Activated CD8-positive, alpha-beta memory T cell treated with anti-CD3 and anti-CD28 coated beads, Interleukin-2, amount 10 ng/mL, durations not matched to agents 7 days and 5 days (primary cell): Measurements from ENCODE around the gene MAP1LC3A. TPM values are rescaled to one million over a fixed set of nuclear protein-coding genes. Genes with fewer than 3 reads are reported as not detected.

Experiments used
- ATAC-seq: fragments of 150-1000 bp; cut with Tn5 transposase; one replicate; pipeline ENCODE4 v1.10.0; 2021; ENCODE audit warnings: moderate library complexity
- CTCF ChIA-PET: fragments of 350-600 bp; sonication (Branson Sonifier 250); formaldehyde crosslinking; loops from one replicate; lab custom pipeline; 2021; ENCODE audit warnings: antibody characterized with exemption; lab: Charles Lee
- DNase-seq: peaks from one replicate; pipeline ENCODE4 v3.0.0-alpha.2; 2020
- H3K27ac Mint-ChIP-seq: one replicate; pipeline ENCODE4 v1.8.0; 2021; ENCODE audit warnings: mild to moderate bottlenecking, mixed read lengths
- H3K27me3 Mint-ChIP-seq: one replicate; pipeline ENCODE4 v1.8.0; 2021; ENCODE audit warnings: mixed read lengths
- H3K36me3 Mint-ChIP-seq: one replicate; pipeline ENCODE4 v1.8.0; 2021; ENCODE audit warnings: mild to moderate bottlenecking, mixed read lengths
- H3K4me1 Mint-ChIP-seq: one replicate; pipeline ENCODE4 v1.8.0; 2021; ENCODE audit warnings: mixed read lengths
- H3K4me3 Mint-ChIP-seq: one replicate; pipeline ENCODE4 v1.8.0; 2021; ENCODE audit warnings: mild to moderate bottlenecking, moderate library complexity, mixed read lengths
- H3K9me3 Mint-ChIP-seq: one replicate; pipeline ENCODE4 v1.8.0; 2022; ENCODE audit warnings: low read depth, mixed read lengths
- total RNA-seq, 2 experiments: library from RNA; stranded (reverse); gene quantifications; one replicate each; pipeline ENCODE4 v1.2.3, GENCODE V29; 2021

The MAP1LC3A gene
- total RNA-seq, 2 experiments from 2014 or later = 4.7 to 5.2 TPM

DNA sequence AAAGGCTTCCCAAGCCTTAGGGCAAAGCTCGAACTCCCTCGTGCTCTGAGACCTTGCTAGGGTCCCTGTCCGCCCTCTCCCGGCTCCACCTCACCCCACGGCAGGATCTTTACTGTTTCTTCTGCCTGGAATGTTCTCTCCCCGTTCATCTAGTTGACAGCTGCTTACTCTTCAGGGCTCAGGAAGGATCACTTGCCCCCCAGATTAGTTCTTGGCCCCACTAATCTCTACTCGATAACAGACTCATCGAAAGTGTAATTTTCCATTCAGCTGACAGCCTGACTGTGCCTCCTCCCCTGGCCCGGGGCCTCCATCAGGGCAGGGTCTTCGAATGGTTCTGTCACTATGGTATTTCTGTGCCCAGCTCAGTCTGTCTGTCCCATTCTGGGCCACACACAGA is 3.1 kb downstream of the MAP1LC3A start:
- Mint-ChIP-seq H3K4me1 (peaks cover 9% of the 10 kb centered on the region), H3K27ac (no peak overlapping the region), H3K9me3 (no peaks in the 10 kb centered on the region), H3K36me3 (no peaks in the 10 kb centered on the region), H3K4me3 (no peak overlapping the region), H3K27me3 (no peaks in the 10 kb centered on the region)
- ATAC-seq (no peak), DNase-seq (no peak)
- CTCF ChIA-PET = interaction anchor here (0.9 to 2.0 kb wide), 5 partner anchors 9 to 626 kb away, joined by 3 to 8 read pairs (median 6); no protein-coding TSS in a partner anchor

DNA sequence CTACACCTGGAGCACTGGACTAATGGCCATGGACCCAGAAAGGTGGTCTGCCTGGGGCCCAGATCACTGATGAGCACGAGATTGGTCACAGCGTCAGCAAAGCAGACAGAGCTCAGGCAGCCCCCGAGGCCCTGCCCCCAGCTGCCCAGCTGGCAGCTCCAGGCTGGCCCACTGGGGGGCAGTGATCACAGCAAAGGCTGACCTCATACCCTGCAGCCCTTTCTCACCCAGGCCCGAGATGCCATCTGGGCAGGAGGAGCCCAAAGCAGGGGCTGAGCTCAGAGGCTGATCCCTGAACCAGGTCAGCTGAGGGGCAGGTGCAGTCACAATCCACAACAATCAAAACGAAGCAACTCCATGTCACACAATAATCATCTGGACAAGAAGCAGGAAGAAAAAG is 4.1 kb downstream of the MAP1LC3A start:
- H3K4me1 Mint-ChIP-seq = peaks cover 5% of the 10 kb centered on the region
- H3K9me3 Mint-ChIP-seq = no peaks in the 10 kb centered on the region
- H3K27me3 Mint-ChIP-seq = no peaks in the 10 kb centered on the region
- ATAC-seq (no peak), DNase-seq (no peak)
- CTCF ChIA-PET = interaction anchor here (0.8 to 2.0 kb wide), 8 partner anchors 8 to 249 kb away, joined by 3 to 8 read pairs (median 4); partner anchors contain the start of gene PIGU
- no peak overlapping the region for H3K4me3 Mint-ChIP-seq
- H3K36me3 Mint-ChIP-seq = no peaks in the 10 kb centered on the region
- H3K27ac Mint-ChIP-seq = no peak overlapping the region

- H3K4me1 Mint-ChIP-seq = no peaks in the 10 kb centered on the region
- ATAC-seq = no peak
- CTCF ChIA-PET = no interaction called here
- no peaks in the 10 kb centered on the region for H3K36me3 Mint-ChIP-seq
- no peak for DNase-seq
- H3K9me3 Mint-ChIP-seq = no peaks in the 10 kb centered on the region
- H3K27me3 Mint-ChIP-seq = no peaks in the 10 kb centered on the region
- H3K27ac Mint-ChIP-seq = no peak overlapping the region
- no peak overlapping the region for H3K4me3 Mint-ChIP-seq
Measured at GRCh38 chr20:34564833-34565232, 6.3 kb downstream of the MAP1LC3A start.

DNA sequence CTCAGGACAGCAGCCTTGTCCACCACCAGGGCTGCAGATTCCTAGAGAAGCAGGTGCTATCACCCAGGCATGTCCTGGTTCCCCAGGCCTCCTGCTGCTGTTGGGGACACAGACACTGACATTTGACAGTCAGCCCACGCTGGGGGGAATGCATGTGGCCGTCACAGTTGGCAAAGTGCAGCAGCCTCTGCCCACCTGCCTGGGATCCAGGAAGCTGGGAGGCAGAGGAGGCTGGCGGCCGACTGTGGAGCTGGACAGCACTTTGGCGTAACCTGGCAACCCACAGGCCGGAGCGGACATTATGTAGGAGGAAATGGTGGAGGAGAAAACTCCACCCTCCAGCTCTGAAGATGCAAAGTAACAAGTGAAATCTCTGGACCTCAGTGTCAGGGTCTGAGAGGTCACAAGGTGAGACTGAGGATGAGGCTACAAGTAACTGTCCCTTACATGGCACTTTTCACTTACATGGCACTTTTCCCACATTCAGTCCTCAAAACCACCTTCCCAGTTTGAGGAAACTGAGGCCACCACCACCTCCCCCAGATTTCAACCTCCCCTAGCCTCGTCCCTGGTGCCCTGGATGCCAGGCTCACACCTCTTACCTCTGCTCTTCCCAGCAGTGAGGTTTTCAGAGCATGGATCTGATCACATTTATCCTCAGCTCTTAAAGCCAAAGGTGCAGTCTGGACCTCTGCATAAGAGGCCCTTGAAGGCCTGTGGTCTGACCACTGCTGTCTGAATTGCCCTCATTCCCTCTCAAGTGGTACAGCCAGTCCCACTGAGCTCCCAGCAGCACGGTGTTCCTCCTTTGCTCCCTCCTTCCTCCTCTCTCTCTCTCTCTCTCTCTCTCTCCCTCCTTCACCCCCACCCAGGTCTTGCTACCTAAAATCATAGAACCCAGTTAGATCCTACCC is 8.7 kb downstream of the MAP1LC3A start:
- DNase-seq = no peak
- no peak for ATAC-seq
- CTCF ChIA-PET = interaction anchor here (1.3 to 1.5 kb wide), 2 partner anchors 9 to 29 kb away, joined by 3 to 4 read pairs; partner anchors contain the start of gene MAP1LC3A
- Mint-ChIP-seq H3K4me3 (no peak overlapping the region), H3K4me1 (peaks cover 10% of the 10 kb centered on the region), H3K36me3 (no peaks in the 10 kb centered on the region), H3K27ac (no peak overlapping the region), H3K27me3 (no peaks in the 10 kb centered on the region), H3K9me3 (no peaks in the 10 kb centered on the region)

- no peak overlapping the region for H3K4me3 Mint-ChIP-seq
- no peaks in the 10 kb centered on the region for H3K36me3 Mint-ChIP-seq
- CTCF ChIA-PET = interaction anchor here (1.5 kb wide), 1 partner anchor 30 kb away, joined by 4 read pairs; no protein-coding TSS in a partner anchor
- peaks cover 10% of the 10 kb centered on the region for H3K4me1 Mint-ChIP-seq
- no peak overlapping the region for H3K27ac Mint-ChIP-seq
- ATAC-seq (no peak), DNase-seq (no peak)
- no peaks in the 10 kb centered on the region for H3K27me3 Mint-ChIP-seq
- no peaks in the 10 kb centered on the region for H3K9me3 Mint-ChIP-seq
Measured at GRCh38 chr20:34567892-34568865, 9.7 kb downstream of the MAP1LC3A start.

DNA sequence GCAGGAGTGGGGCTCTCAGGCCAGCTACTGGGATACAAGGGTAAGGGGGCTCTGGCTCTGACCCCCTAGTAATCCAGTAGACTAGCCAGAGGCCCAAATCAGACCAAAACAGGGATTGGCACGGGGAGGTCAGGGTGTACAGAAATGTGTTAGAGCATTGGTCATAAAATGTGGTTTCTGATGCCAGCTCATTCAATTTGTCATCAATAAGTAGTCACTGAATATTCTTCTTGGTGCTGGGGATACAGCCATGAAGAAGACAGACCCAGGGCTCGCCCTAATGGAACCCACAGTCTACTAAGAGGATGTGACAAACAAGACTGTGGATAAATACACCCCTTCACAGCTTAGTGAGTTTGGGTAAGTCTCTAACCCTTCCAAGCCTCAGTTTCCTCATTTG is 11.1 kb downstream of the MAP1LC3A start:
- no peak for ATAC-seq

GRCh38 chr20:34570859-34571306 is 12.4 kb downstream of the MAP1LC3A start:
- H3K27me3 Mint-ChIP-seq = no peaks in the 10 kb centered on the region
- H3K9me3 Mint-ChIP-seq = no peaks in the 10 kb centered on the region
- H3K27ac Mint-ChIP-seq = peak overlapping the region; percentile 29

More for the DNA sequence above, 11.1 kb downstream of the MAP1LC3A start:
- Mint-ChIP-seq H3K27ac (no peak overlapping the region), H3K9me3 (no peaks in the 10 kb centered on the region), H3K4me3 (no peak overlapping the region), H3K4me1 (peaks cover 10% of the 10 kb centered on the region), H3K27me3 (no peaks in the 10 kb centered on the region), H3K36me3 (no peaks in the 10 kb centered on the region)
- CTCF ChIA-PET = interaction anchor here (1.0 kb wide), 1 partner anchor 257 kb away, joined by 3 read pairs; no protein-coding TSS in a partner anchor
- DNase-seq = no peak

DNA sequence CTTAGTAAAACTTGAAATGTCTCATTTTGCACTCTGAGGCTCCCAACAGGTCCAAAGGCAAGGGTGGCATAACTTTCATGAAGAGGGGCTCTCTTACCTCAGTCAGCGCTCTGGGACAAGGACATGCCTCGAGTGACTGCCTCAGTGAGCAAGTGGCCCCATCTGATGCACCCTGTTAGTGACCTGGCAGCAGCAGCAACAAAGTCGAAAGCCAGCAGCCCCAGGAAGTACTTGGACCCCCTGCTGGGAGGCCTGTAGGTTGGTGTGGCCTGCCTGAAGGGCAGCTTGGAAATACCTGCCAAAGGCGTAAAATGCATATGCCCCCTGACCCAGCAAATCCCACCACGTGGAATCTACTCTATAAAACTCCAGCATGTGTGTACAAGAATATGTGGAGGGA is 13.2 kb downstream of the MAP1LC3A start:
- no peak overlapping the region for H3K4me3 Mint-ChIP-seq
- no peaks in the 10 kb centered on the region for H3K36me3 Mint-ChIP-seq
- no peaks in the 10 kb centered on the region for H3K9me3 Mint-ChIP-seq
- H3K4me1 Mint-ChIP-seq = peaks cover 10% of the 10 kb centered on the region
- H3K27me3 Mint-ChIP-seq = no peaks in the 10 kb centered on the region
- H3K27ac Mint-ChIP-seq = no peak overlapping the region
- DNase-seq (no peak), ATAC-seq (no peak)
- CTCF ChIA-PET = interaction anchor here (1.1 to 1.7 kb wide), 2 partner anchors 10 to 259 kb away, joined by 4 to 6 read pairs; no protein-coding TSS in a partner anchor

More at GRCh38 chr20:34570859-34571306, 12.4 kb downstream of the MAP1LC3A start:
- H3K36me3 Mint-ChIP-seq = no peaks in the 10 kb centered on the region
- ATAC-seq = no peak
- no peak for DNase-seq
- H3K4me3 Mint-ChIP-seq = no peak overlapping the region
- CTCF ChIA-PET = interaction anchor here (1.0 to 1.7 kb wide), 4 partner anchors 9 to 258 kb away, joined by 3 to 6 read pairs (median 4); no protein-coding TSS in a partner anchor
- peaks cover 10% of the 10 kb centered on the region for H3K4me1 Mint-ChIP-seq

DNA sequence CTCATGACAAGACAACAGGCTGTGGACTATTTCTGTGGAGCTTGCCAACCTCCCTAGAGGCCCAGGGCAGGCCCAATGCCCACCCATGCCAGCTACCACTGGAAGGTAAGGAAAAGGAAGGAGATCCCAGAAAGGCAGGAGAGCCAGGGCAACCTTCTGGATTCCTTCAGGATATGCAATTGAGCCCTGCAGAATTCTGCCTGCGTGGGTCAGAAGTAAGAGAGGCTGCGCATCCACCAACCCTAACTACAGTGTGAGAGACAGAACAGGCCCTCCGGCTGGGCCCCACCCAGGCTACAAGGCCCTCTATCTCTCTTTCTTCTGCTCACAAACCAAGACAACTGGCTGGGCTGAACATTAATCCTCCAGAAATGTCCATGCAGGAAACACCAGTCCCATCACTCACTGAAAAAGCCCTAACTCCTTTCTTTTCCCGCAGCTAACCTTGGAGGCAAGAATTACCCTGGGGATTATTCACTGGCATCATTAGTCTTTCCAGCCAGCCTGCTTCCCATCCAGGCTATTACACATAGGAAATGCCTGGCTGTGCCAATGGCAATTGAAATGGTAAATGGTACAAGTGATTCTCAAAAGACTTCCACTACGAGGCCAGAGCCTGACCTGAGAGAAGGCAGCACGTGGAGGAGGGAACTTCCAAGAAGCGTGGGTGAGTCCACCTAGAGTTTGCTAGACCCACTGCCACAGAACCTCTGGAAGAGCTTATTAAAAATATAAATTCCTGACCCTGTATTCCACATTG is 15.2 kb downstream of the MAP1LC3A start:
- H3K27ac Mint-ChIP-seq = no peak overlapping the region
- DNase-seq = peak; percentile 27
- no peaks in the 10 kb centered on the region for H3K27me3 Mint-ChIP-seq
- peaks cover 10% of the 10 kb centered on the region for H3K4me1 Mint-ChIP-seq
- CTCF ChIA-PET = interaction anchor here (1.8 to 2.5 kb wide), 2 partner anchors 11 to 261 kb away, joined by 5 to 6 read pairs; no protein-coding TSS in a partner anchor
- no peaks in the 10 kb centered on the region for H3K36me3 Mint-ChIP-seq
- no peaks in the 10 kb centered on the region for H3K9me3 Mint-ChIP-seq
- ATAC-seq = no peak
- no peak overlapping the region for H3K4me3 Mint-ChIP-seq

- no peak overlapping the region for H3K27ac Mint-ChIP-seq
- no peaks in the 10 kb centered on the region for H3K9me3 Mint-ChIP-seq
- peaks cover 11% of the 10 kb centered on the region for H3K4me1 Mint-ChIP-seq
- ATAC-seq (no peak), DNase-seq (peak; percentile 9)
- CTCF ChIA-PET = interaction anchor here (1.8 to 2.5 kb wide), 2 partner anchors 12 to 262 kb away, joined by 5 to 6 read pairs; no protein-coding TSS in a partner anchor
- H3K36me3 Mint-ChIP-seq = no peaks in the 10 kb centered on the region
- no peak overlapping the region for H3K4me3 Mint-ChIP-seq
- no peaks in the 10 kb centered on the region for H3K27me3 Mint-ChIP-seq
Measured at GRCh38 chr20:34574426-34574825, 15.9 kb downstream of the MAP1LC3A start.

DNA sequence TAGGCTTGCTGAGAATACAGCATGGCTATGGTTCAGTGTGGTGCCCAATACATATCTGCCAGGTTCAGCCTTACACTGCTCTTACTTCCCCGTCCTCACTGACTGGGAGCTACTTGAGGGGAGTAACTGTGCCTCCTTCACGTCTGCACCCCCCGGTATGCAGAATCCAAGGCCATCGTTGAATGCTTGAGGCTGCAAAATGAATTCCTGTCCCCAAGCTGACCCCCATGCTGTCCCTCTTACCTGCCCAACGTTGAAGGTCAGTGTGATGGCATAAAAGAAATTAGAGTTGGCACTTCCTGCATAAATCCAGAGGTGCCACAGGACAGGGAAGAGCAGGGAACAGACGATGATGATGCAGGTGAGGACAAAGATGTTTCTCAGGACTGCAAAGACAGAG is 16.3 kb downstream of the MAP1LC3A start:
- CTCF ChIA-PET = interaction anchor here (2.5 kb wide), 1 partner anchor 262 kb away, joined by 5 read pairs; no protein-coding TSS in a partner anchor
- no peak overlapping the region for H3K4me3 Mint-ChIP-seq
- H3K4me1 Mint-ChIP-seq = peaks cover 15% of the 10 kb centered on the region
- H3K27me3 Mint-ChIP-seq = no peaks in the 10 kb centered on the region
- no peaks in the 10 kb centered on the region for H3K9me3 Mint-ChIP-seq
- DNase-seq (no peak), ATAC-seq (no peak)
- no peak overlapping the region for H3K27ac Mint-ChIP-seq
- H3K36me3 Mint-ChIP-seq = no peaks in the 10 kb centered on the region

DNA sequence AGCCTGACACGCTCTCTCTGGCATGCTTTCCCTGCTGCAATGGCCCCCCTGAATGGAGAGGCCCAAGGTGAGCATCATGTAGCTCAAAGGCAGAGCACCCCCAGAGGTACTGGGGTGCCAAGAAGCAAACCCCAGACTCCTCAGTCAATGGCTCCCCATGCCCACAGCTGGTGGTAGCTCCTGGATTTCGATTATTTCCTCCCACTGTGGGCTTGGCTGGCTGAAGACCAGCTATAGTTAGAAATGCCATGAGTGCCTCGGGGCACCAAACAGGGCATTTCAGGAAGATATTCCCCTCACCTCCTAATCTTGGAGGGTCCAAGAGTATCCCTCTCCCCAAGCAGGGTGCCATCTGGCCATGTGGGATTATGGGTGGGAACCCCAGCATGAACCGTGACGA is 16.8 kb downstream of the MAP1LC3A start:
- Mint-ChIP-seq H3K36me3 (no peaks in the 10 kb centered on the region), H3K4me1 (peaks cover 19% of the 10 kb centered on the region), H3K27me3 (no peaks in the 10 kb centered on the region), H3K4me3 (no peak overlapping the region), H3K27ac (no peak overlapping the region), H3K9me3 (no peaks in the 10 kb centered on the region)
- DNase-seq = peak; percentile 2
- ATAC-seq = no peak
- CTCF ChIA-PET = no interaction called here
